Fibroblast of gingiva (primary cell): Measurements from ENCODE around the gene NOL3.
A peak's percentile ranks its signal among the peaks of the same experiment; 100 is the strongest.

ENCODE experiments used
- DNase-seq: peaks from one replicate; pipeline ENCODE4 v3.0.0-alpha.2; 2011; ENCODE audit warnings: low read depth

The NOL3 gene

DNA sequence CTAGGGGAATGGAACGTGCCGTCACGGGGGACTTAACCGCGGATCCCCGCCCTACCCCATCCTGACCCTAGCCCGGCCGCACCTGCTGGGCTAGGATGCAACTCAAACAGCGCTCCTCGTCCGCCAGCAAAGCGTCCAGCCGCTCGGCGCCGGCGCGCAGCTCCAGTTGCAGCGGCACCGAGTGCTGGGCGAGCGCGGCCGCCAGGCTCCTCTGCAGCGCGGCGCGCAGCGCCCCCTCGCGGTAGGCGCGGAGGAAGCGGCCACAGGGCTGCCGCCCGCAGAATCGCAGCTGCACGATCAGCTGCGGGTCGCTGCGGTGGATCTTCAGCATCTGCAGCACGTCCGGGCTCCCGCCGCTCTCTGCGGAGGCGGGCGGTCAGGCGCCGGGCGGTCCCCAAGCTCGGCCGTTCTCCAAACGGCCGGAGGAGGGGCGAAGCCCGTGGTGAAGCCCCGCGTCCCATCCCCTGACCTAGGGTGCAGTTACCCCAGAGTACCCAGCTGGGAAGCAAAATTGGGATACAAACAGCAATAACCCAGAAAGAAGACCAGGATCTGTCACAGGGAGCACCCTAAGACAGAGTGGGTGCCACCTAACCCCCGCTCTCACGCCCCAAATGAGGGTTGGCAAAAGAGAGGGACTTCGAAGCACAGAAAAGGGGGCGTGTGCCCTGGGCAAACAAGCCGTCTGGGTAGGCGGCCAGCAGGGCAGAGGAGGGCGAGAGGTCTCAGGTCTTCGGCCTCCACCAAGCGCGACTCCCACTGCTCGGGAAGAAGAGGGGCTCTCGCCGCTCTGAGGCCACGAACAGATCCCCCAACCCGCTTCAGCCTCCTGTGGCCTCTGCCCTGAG lies 14.8 kb upstream of the NOL3 start:
- DNase-seq, result peak; percentile 61

DNA sequence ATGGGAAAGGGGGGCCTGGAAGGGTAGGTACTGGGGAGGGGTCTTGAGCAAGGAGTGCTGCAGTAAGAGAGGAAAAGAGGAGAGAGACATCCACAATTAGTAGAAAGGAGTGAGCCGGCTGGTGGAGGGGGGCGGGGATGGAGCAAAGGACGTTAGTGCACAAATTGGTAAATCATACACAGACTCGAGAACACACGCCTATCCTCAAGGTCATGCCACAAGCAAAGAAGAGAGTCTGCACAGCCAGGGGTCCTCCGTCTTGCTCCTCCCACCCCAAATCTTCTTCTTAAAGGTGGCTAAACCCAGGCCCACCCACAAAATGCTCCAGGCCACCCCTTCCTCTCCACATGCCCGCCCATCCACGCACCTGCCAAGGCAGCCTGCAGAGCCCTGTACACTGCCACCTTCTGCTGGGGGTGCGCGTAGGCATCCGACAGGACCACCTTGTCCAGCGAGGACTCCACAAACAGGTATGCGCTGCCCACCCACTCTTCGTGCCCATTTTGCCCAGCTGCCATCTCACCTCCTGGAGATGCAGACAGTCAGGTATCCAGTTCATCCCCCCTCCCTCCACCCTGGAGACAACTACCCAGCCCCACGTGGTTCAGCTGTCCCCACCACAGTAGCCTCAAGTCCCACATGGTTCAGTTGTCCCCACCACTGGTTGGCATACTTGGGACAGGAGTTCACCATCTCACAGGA lies 14.0 kb upstream of the NOL3 start:
- DNase-seq, result no peak

GRCh38 chr16:67157106-67157748 lies 13.1 kb upstream of the NOL3 start:
- no peak for DNase-seq

DNA sequence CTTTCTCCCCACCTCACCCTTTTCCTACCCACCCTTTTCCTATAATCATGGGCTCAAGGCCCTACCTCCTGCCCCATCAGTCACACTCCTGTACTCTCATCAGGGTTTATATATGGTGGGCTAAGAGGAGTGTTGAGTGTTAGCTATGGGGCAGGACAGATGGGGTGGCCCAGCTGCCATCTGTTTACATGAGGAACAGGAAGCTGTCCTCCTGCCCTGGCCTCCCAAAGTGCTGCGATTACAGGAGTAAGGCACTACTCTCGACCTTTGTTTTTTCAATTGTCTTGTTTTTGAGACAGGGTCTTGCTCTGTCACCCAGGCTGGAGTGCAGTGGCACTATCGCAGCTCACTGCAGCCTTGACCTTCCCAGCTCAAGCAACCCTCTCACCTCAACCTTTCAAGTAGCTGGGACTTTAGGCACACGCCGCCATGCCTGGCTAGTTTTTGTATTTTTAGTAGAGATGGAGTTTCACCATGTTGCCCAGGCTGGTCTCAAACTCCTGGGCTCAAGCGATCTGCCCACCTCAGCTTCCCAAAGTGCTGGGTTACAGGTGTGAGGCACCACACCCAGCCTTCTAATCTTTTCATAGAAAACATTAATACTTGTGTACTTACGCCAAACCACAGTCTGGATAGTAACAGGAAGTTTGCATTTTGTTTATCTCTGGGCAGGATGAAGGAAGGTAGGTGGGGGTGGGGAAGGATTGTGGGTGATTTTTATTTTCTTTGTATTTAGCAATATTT lies 12.3 kb upstream of the NOL3 start:
- DNase-seq, result no peak

DNA sequence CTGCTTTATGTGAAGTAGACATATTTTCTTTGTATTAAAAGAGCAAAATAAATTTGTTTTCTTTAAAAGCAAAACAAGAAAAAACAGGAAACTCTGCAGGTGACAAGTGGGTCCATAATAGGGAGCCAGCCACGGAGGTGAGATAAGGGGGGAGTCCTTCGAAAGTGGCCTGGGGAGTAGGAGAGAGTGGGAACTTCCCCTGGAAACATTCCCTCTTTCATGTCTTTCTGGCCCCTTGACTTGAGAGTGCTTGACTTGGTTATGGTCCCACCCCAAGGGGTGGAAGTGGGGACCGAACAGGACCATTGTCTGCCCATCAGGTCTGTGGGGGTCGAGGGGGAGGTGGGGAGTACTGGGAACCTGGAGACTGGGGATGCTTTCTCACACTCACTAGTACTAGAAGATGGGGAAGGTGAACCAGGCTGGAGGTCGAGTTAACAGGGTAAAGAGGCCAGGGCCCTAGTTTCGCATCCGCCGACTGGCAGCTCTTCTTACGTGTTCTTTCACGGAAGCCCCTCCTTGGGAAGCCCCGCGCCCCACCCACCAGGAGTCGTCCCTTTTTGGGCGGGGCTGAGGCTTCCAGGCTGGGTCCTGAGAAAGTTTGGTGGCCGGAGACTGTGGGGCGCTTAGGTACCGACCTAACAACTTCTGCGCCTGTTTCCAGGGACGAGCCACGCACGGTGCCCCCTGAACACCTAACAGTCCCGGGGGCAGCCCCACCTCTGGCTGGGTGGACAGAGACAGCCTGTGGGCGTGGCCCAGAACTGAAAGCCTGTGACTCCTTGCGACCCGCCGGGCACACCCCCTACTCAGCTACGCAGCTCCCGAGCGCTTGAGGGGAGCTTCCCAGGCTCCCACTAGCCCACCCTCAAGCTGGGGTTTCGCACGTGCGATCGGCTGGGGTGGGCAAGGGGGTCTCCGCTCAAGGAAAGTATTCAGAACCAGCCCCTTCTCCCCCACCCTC lies 11.4 kb upstream of the NOL3 start:
- no peak for DNase-seq

DNA sequence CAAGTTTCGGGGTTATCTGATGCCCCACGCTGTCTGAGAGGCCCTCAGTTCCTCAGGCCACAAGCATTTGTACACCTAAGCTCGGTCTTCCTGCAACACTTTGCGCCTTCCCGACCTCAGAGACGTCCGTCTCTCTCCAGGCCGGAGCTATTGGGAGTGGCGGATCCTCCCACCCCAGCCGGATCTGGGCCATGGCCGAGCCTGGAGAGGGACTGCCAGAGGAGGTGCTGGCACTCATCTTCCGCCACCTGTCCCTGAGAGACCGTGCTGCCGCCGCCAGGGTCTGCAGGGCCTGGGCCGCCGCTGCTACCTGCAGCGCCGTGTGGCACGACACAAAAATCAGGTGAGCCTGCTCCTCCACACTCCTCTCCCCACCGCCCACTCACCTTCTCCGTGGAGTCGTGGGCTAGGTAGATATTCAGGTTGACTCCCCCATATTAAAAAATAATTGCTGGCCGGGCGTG lies 8.7 kb upstream of the NOL3 start:
- DNase-seq, result no peak

DNA sequence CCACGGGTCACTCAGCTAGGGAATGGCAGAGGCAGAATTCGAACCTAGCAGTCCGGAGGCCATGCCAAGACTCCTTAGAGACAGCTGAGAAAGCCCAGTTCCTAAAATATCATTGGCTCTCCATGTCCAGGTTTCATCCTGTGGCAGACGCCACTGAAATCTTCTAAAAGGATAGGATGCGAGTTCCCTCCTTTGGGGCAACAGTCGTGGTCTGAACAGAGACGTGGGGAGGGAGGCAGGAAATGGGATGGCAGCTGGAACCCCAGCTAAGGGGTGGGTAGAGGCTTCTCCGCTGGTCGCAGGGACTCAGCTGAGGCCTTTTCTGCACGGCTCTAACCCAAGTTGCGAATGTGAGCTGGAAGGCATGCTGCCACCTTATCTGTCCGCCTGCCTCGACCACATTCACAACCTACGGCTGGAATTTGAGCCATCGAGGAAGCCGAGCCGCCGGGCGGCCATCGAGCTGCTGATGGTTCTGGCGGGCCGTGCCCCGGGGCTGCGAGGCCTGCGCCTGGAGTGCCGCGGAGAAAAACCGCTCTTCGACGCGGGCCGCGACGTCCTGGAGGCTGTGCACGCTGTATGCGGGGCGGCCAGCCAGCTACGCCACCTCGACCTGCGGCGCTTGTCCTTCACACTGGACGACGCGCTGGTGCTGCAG lies 7.7 kb upstream of the NOL3 start:
- no peak for DNase-seq

DNA sequence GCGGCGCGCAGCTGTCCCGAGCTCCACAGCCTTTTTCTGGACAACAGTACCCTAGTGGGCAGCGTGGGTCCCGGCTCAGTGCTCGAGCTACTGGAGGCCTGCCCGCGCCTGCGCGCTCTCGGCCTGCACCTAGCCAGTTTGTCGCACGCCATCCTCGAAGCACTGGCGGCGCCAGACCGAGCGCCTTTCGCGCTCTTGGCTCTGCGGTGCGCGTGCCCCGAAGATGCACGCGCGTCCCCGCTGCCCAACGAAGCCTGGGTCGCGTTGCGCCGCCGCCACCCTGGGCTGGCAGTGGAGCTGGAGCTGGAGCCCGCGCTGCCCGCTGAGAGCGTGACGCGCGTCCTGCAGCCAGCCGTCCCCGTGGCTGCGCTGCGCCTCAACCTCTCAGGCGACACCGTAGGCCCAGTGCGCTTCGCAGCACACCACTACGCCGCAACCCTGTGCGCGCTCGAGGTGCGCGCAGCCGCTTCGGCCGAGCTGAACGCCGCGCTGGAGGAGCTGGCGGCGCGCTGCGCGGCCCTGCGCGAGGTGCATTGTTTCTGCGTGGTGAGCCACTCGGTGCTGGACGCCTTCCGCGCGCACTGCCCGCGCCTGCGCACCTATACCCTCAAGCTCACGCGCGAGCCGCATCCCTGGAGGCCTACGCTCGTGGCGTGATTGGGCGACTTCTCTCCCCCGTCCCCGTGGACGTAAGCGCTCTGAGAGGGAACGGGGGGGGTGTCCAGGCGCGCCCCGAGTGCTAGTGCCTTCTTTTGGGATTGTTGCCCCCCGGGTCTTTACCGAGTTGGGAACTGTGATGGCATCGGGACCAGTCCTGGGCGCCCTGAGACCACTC lies 7.0 kb upstream of the NOL3 start:
- peak; percentile 52 for DNase-seq

- no peak for DNase-seq
Measured at GRCh38 chr16:67163999-67164558, 6.3 kb upstream of the NOL3 start.

DNA sequence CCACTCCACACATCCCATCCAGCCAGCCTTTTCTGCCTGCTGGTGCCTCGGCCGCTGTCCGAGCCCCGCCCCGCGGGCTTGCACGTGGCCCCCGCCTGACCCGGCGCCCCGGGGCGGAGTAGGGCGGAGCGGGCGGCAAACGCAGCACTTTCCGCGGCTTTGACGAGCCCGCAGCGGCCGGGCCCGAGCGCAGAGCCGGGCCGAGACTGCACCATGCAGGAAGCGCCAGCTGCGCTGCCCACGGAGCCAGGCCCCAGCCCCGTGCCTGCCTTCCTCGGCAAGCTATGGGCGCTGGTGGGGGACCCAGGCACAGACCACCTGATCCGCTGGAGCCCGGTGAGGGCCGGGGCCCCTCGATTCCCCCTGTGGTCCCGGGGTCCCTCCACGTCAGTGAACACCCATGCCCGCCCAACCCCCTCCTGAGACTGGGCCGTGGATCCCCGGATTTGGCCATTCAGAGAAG lies 5.7 kb upstream of the NOL3 start, which contains the start of gene HSF4:
Gene HSF4 (plus strand): TSS at position 147 of the 463 bp plus-strand sequence. CDS start 67 bp downstream, at position 214.
- DNase-seq, result peak; percentile 27

- no peak for DNase-seq
Measured at GRCh38 chr16:67165121-67166078, 4.9 kb upstream of the NOL3 start.

DNA sequence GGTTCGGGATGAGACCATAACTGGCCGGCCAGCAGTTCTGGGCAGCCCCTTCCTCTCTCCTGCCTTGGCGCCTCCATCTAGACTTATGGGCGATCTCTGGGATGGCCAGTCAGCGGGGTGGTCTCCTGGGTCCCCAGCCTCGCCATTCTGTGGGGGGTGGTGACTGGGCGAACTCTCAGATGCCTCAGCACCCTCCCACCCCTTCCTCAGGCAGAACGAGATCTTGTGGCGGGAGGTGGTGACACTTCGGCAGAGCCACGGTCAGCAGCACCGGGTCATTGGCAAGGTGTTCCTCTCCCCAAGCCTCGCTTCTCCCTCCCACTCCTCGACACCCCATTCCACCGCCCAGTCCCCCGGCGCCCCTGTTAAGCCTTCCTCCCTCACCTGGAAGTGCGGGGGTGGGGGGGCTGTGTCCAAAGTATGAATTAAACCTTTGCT lies 4.2 kb upstream of the NOL3 start:
- no peak for DNase-seq

- no peak for DNase-seq
Measured at GRCh38 chr16:67166598-67167168, 3.7 kb upstream of the NOL3 start.

DNA sequence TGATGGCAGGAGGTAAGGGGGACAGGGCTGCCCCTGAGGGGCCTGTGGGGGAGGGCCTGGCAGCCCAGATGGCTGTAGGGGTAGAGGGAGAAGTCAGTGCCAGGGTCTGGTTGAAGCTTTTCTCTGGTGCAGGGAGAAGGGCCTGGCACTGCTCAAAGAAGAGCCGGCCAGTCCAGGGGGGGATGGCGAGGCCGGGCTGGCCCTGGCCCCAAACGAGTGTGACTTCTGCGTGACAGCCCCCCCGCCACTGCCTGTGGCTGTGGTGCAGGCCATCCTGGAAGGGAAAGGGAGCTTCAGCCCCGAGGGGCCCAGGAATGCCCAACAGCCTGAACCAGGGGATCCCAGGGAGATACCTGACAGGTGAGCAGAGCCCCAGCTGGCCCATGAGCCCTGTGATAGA lies 2.8 kb upstream of the NOL3 start:
- DNase-seq, result no peak

GRCh38 chr16:67169011-67169451 lies 1.3 kb upstream of the NOL3 start:
- no peak for DNase-seq

DNA sequence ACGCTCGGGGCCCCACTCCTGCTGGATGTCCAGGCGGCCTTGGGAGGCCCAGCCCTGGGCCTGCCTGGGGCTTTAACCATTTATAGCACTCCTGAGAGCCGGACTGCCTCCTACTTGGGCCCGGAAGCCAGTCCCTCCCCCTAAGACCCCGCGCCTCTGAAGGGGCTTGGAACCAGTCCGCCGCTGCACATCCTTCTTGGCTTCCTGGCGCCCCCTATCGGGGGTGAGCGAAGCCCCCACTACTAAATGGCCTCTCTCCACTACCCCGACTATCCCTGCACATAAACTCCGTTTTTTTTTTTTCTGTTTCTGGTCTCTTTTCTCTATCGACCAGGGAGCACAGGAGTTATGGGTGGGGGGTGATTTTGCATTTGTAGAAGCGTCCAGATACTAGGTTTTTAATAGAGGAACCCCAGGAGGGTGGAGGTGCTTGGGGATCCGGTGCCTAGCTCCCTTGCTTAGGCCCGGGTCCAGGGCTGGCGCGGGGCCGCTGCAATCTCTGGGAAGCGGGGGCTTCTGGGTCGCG lies 633 bp upstream of the NOL3 start:
- DNase-seq, result no peak
